Stimulated activated CD4-positive, alpha-beta T cell treated with anti-CD3 and anti-CD28 coated beads, TNF-alpha, amount 100 ng/mL, for 48 hours (primary cell): ENCODE data around the gene SIDT2.
"Not testable (repeated sequence)": the region's sequence is repeated elsewhere in the genome, so short reads cannot be mapped to it uniquely, and the experiment has no call there.

ENCODE experiments used
- DNase-seq, 3 donors: peaks; one replicate each; pipeline ENCODE4 v3.0.0-alpha.2; 2020; ENCODE audit warnings: low read depth in 3 of 3

Gene SIDT2

GRCh38 chr11:117178210-117179034 is at the start of gene SIDT2:
SIDT2 (plus strand) TSS chr11:117178743; CDS start chr11:117179264, 521 bp downstream.
- peak; percentile 77 to 84 (median 77) for DNase-seq

GRCh38 chr11:117130396-117130795 is 48.1 kb upstream of the SIDT2 start:
- DNase-seq: not testable (repeated sequence)

GRCh38 chr11:117130879-117131278 is 47.7 kb upstream of the SIDT2 start:
- DNase-seq: no peak

GRCh38 chr11:117134431-117134830 is 44.1 kb upstream of the SIDT2 start:
- no peak for DNase-seq

GRCh38 chr11:117134979-117135378 is 43.6 kb upstream of the SIDT2 start:
- not testable (repeated sequence) for DNase-seq

GRCh38 chr11:117137223-117138086 is 41.1 kb upstream of the SIDT2 start:
- not testable (repeated sequence) for DNase-seq

GRCh38 chr11:117143390-117143789 is 35.2 kb upstream of the SIDT2 start:
- DNase-seq: peak in 2 of 3 donors; percentile 13 to 17

- peak; percentile 91 to 97 (median 94) for DNase-seq
These were observed 34.6 kb upstream of the SIDT2 start, which contains the start of gene PAFAH1B2 for GRCh38 chr11:117143871-117144476. PAFAH1B2 (plus strand) TSS chr11:117144287; CDS start chr11:117152448, 8,161 bp downstream.

GRCh38 chr11:117144477-117145392 is 33.8 kb upstream of the SIDT2 start:
- DNase-seq: peak in 1 of 3 donors; percentile 15

GRCh38 chr11:117145393-117145761 is 33.2 kb upstream of the SIDT2 start:
- DNase-seq: peak in 1 of 3 donors; percentile 1

- DNase-seq: no peak
These were observed 32.0 kb upstream of the SIDT2 start for GRCh38 chr11:117146521-117146920.

GRCh38 chr11:117152066-117152465 is 26.5 kb upstream of the SIDT2 start:
- DNase-seq: no peak

GRCh38 chr11:117154468-117154867 is 24.1 kb upstream of the SIDT2 start:
- DNase-seq: no peak

GRCh38 chr11:117157507-117157906 is 21.0 kb upstream of the SIDT2 start:
- DNase-seq: no peak

GRCh38 chr11:117159892-117160291 is 18.7 kb upstream of the SIDT2 start:
- DNase-seq: no peak

GRCh38 chr11:117160826-117161225 is 17.7 kb upstream of the SIDT2 start:
- no peak for DNase-seq

GRCh38 chr11:117166491-117166890 is 12.1 kb upstream of the SIDT2 start:
- DNase-seq: no peak

- DNase-seq: no peak
These were observed 8.8 kb upstream of the SIDT2 start for GRCh38 chr11:117169736-117170135.

GRCh38 chr11:117170210-117170609 is 8.3 kb upstream of the SIDT2 start:
- no peak for DNase-seq

- DNase-seq: no peak
These were observed 7.5 kb upstream of the SIDT2 start for GRCh38 chr11:117171007-117171403.
